Prostate gland (tissue), 2 donors: Measurements from ENCODE around the gene PLK5.
"Not testable (repeated sequence)": the region's sequence is repeated elsewhere in the genome, so short reads cannot be mapped to it uniquely, and the experiment has no call there.

Source experiments
- CTCF ChIP-seq, 4 experiments: fragments of 200-600 bp in 2 of 4; fragments of 450-650 bp in 2 of 4; sonication (generic) in 2 of 4; IDR thresholded peaks; 1 replicate in 3 of 4; 2 replicates in 1 of 4; pipeline ENCODE4 v1.5.1; 2016 to 2019; ENCODE audit warnings: antibody characterized with exemption in 4 of 4, mild to moderate bottlenecking in 2 of 4, moderate library complexity in 2 of 4
- POLR2AphosphoS5 ChIP-seq: sonication (generic); formaldehyde crosslinking; IDR thresholded peaks from one replicate; pipeline ENCODE4 v1.6.1; 2017; ENCODE audit warnings: antibody characterized with exemption

- TF ChIP-seq POLR2AphosphoS5; CTCF (IDR thresholded peaks at IDR 0.05): not testable (repeated sequence)
Measured at GRCh38 chr19:1535699-1536098, 11.8 kb downstream of the PLK5 start.
